Breast epithelium (tissue), 4 donors: Measurements from ENCODE around the gene TPSD1. TPM values are rescaled to one million over a fixed set of nuclear protein-coding genes. Genes with fewer than 3 reads are reported as not detected.
"Not testable (repeated sequence)": the region's sequence is repeated elsewhere in the genome, so short reads cannot be mapped to it uniquely, and the experiment has no call there.

ENCODE experiments used
- DNase-seq, 2 donors: peaks; one replicate each; pipeline ENCODE4 v3.0.0-alpha.2; 2019; ENCODE audit warnings: low spot score in 2 of 2
- H3K27ac ChIP-seq, 2 donors: fragments of 200-600 bp; sonication (generic) in 1 of 2; one replicate each; pipeline ENCODE4 v1.5.1; 2016 to 2019; ENCODE audit warnings: mild to moderate bottlenecking in 1 of 2
- H3K27me3 ChIP-seq, 2 donors: fragments of 200-600 bp; sonication (generic) in 1 of 2; one replicate each; pipeline versions ENCODE4 v1.5.1 to v1.6.0; 2017 to 2019; ENCODE audit warnings: control low read depth in 1 of 2, mild to moderate bottlenecking in 1 of 2
- H3K36me3 ChIP-seq: fragments of 200-600 bp; one replicate; pipeline ENCODE4 v1.5.1; 2019
- H3K4me1 ChIP-seq, 2 donors: fragments of 200-600 bp; sonication (generic); one replicate each; pipeline ENCODE4 v1.5.1; 2016 to 2019; ENCODE audit warnings: control low read depth in 1 of 2
- H3K4me3 ChIP-seq, 3 donors: fragments of 200-600 bp; sonication (generic); 1 replicate in 2 of 3; 2 replicates in 1 of 3; pipeline ENCODE4 v1.5.1; 2016 to 2019; ENCODE audit warnings: mild to moderate bottlenecking in 3 of 3, moderate library complexity in 2 of 3
- H3K9me3 ChIP-seq, 2 donors: fragments of 200-600 bp; sonication (generic) in 1 of 2; one replicate each; pipeline ENCODE4 v1.5.1; 2016 to 2019; ENCODE audit warnings: control low read depth in 1 of 2
- CTCF ChIP-seq, 3 donors: fragments of 450-650 bp; IDR thresholded peaks; one replicate each; pipeline ENCODE4 v1.5.1; 2016 to 2017; ENCODE audit warnings: antibody characterized with exemption in 3 of 3, mild to moderate bottlenecking in 3 of 3, moderate library complexity in 3 of 3
- POLR2A ChIP-seq: fragments of 450-650 bp; IDR thresholded peaks from one replicate; pipeline ENCODE4 v1.6.1; 2016; ENCODE audit warnings: antibody characterized with exemption, mild to moderate bottlenecking, moderate library complexity
- POLR2AphosphoS5 ChIP-seq, 3 donors: sonication (generic); formaldehyde crosslinking; IDR thresholded peaks; one replicate each; pipeline ENCODE4 v1.6.1; 2017; ENCODE audit warnings: antibody characterized with exemption in 3 of 3
- intact Hi-C: fragments of 100-400 bp; cut with DNase I; formaldehyde crosslinking; loops from one replicate; pipeline ENCODE4 v1.15.1; 2023; ENCODE audit warnings: low total_unique reads
- total RNA-seq, 3 donors: library from RNA; depleted of rRNA; stranded (reverse); fragments of >200 nt; gene quantifications; one replicate each; pipeline ENCODE4 v1.1.0, GENCODE V29; 2016

The TPSD1 gene
- total RNA-seq, 3 donors from 2014 or later = 1.6 to 5.9 (median 2.0) TPM

DNA sequence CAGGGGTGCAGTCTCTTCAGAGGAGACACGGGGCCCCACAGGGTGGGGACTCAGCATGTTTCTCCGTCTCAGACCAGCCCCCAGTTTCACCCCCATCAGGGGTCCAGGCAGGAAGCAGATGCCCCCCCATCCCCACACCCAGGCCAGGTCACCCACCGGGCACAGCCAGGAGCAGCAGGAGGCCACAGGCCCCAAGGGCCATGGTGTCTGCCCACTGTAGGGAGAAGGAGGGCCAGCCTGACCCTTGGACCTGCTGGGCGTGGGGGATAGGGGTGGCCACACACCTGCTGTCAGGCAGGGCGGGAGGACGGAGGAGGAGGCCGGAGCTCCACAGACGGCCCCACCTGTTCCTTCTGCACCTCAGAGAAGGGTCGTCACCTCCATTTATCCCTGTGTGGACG lies 30.8 kb upstream of the TPSD1 start, which contains the start of gene TPSG1:
TPSG1 (minus strand) TSS at position 218 of the 401 bp plus-strand sequence; CDS start at position 202, 16 bp downstream.
- TF ChIP-seq POLR2A (no peak), CTCF (IDR thresholded peaks at IDR 0.05) (no peak), POLR2AphosphoS5 (IDR thresholded peaks at IDR 0.05) (no peak)
- H3K9me3 ChIP-seq = no peaks in the 10 kb centered on the region

GRCh38 chr16:1225728-1226311 lies 30.0 kb upstream of the TPSD1 start:
- H3K27ac ChIP-seq, H3K36me3 ChIP-seq, DNase-seq, H3K4me3 ChIP-seq, H3K9me3 ChIP-seq, intact Hi-C loops, H3K4me1 ChIP-seq: not testable (repeated sequence)
- H3K27me3 ChIP-seq = peaks cover 0 to 25% of the 10 kb centered on the region in 2 donors

More for the DNA sequence above, 30.8 kb upstream of the TPSD1 start, which contains the start of gene TPSG1:
- no peak within 1 kb of the TSS for H3K27ac ChIP-seq
- no peaks in the 10 kb centered on the region for H3K36me3 ChIP-seq
- H3K4me1 ChIP-seq = no peaks in the 10 kb centered on the region
- no peak for DNase-seq
- H3K4me3 ChIP-seq = no peak within 1 kb of the TSS
- intact Hi-C loops = no loop called here
- peaks cover 0 to 33% of the 10 kb centered on the region in 2 donors for H3K27me3 ChIP-seq

GRCh38 chr16:1226692-1227091 lies 29.2 kb upstream of the TPSD1 start:
- H3K9me3 ChIP-seq, DNase-seq: not testable (repeated sequence)
- H3K27me3 ChIP-seq = peaks cover 0 to 21% of the 10 kb centered on the region in 2 donors

DNA sequence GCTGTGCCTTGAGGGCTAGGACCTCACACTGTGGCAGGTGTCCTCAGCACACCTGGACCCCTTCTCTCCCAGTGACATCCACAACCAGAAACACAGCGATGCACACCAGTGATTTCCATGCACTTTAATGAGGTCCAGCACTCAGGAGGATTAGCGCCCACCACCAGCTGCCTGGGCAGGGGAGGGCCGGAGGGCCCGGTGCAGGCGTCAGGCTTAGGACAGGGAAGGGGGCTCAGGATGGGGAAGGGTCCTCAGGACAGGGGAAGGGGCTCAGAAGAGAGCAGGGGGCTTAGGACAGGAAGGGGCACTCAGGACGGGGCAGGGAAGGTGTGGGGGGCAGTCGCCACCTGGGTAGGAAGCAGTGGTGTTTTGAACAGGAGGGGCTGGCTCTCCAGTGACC lies 27.6 kb upstream of the TPSD1 start:
- not testable (repeated sequence) for DNase-seq

More at GRCh38 chr16:1226692-1227091, 29.2 kb upstream of the TPSD1 start:
- intact Hi-C loops, H3K36me3 ChIP-seq, H3K4me3 ChIP-seq, H3K27ac ChIP-seq, H3K4me1 ChIP-seq: not testable (repeated sequence)

DNA sequence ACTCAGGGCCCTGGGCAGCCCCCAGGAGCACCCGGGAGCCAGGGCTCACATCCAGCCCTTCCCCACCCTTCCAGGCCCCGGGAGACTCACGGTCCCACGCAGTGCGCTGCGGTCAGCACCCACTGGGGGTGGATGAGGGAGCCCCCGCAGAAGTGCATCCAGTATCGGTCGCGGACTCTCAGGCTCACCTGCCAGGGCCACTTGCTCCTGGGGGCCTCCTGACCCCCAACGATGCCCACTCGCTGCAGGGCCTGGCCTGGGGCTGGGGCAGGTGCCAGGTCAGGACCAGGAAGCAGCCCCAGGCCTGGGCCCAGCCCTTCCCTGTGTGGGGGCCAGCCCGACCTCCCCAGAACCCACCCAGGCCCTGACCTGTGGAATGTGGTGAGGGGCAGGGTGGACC lies 26.4 kb upstream of the TPSD1 start:
- H3K4me1 ChIP-seq, H3K27ac ChIP-seq, H3K4me3 ChIP-seq, H3K27me3 ChIP-seq, H3K36me3 ChIP-seq, H3K9me3 ChIP-seq, intact Hi-C loops, DNase-seq: not testable (repeated sequence)

More for the DNA sequence above, 27.6 kb upstream of the TPSD1 start:
- H3K4me1 ChIP-seq, H3K27me3 ChIP-seq, H3K4me3 ChIP-seq, intact Hi-C loops, H3K36me3 ChIP-seq, H3K9me3 ChIP-seq, H3K27ac ChIP-seq: not testable (repeated sequence)

DNA sequence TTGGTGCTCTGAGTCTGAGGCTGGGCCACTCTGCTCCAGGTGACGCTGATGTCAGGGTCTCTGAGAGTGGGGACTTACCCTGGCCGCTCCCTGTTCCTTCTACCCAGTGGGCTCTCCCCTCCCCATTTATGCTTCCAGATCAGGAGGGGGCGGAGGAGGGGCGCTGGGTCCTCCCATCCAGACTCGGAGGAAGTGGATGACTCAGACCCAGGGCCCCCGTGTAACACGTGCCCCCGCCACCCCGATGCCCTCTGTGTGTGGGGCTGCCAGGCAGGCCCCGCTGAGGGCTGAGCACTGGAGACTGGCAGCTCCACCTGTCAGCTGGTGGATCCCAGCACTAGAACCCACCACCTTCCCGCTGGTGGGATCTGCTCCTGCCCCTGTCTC lies 25.8 kb upstream of the TPSD1 start, which contains the start of gene TPSB2:
TPSB2 (minus strand) TSS at position 101 of the 387 bp plus-strand sequence. CDS start 233 bp downstream, outside the sequence.
- DNase-seq, H3K9me3 ChIP-seq, H3K36me3 ChIP-seq, H3K4me3 ChIP-seq, H3K4me1 ChIP-seq, H3K27me3 ChIP-seq, intact Hi-C loops, H3K27ac ChIP-seq: not testable (repeated sequence)

DNA sequence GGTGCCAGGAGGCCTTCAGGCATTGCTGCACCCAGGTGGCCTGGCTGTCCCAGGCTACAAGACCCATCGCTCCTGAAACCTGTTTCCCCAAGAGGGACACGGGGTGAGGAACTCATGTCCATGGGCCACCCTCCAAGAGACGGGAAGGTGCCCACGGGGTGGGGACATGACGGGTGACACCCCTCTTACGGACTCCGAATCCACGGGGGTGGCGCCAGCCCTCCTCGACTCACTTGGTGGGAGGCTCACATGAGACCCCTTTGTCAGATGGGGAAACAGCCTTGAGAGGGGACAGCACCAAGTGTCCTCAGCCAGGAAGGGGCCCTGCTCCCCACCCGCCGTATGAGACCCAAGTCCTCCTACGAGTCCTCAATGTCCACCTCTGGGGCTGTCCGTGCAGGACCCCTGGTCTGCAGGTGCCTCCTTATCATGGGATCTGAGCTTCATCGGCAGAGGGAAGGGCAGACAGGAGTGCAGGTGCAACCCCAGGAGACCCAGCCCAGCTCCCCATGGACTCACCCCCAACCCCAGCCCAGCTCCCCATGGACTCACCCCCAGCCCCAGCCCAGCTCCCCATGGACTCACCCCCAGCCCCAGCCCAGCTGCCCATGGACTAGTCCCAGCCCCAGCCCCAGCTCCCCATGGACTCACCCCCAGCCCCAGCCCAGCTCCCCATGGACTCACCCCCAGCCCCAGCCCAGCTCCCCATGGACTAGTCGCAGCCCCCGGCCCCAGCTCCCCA lies 25.2 kb upstream of the TPSD1 start:
- DNase-seq, H3K27ac ChIP-seq, H3K4me1 ChIP-seq, H3K9me3 ChIP-seq, intact Hi-C loops, H3K4me3 ChIP-seq, H3K36me3 ChIP-seq, H3K27me3 ChIP-seq: not testable (repeated sequence)

DNA sequence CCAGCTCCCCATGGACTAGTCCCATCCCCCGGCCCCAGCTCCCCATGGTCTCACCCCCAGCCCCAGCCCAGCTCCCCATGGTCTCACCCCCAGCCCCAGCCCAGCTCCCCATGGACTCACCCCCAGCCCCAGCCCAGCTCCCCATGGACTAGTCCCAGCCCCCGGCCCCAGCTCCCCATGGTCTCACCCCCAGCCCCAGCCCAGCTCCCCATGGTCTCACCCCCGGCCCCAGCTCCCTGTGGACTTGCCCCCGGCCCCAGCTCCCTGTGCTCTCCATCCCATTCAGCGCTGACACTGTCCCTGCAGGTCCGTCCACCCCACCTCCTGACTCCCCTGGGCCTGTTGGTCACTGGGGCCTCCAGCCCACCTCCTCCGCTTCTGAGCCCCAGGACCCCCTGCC lies 24.6 kb upstream of the TPSD1 start:
- intact Hi-C loops, H3K36me3 ChIP-seq, DNase-seq: not testable (repeated sequence)

DNA sequence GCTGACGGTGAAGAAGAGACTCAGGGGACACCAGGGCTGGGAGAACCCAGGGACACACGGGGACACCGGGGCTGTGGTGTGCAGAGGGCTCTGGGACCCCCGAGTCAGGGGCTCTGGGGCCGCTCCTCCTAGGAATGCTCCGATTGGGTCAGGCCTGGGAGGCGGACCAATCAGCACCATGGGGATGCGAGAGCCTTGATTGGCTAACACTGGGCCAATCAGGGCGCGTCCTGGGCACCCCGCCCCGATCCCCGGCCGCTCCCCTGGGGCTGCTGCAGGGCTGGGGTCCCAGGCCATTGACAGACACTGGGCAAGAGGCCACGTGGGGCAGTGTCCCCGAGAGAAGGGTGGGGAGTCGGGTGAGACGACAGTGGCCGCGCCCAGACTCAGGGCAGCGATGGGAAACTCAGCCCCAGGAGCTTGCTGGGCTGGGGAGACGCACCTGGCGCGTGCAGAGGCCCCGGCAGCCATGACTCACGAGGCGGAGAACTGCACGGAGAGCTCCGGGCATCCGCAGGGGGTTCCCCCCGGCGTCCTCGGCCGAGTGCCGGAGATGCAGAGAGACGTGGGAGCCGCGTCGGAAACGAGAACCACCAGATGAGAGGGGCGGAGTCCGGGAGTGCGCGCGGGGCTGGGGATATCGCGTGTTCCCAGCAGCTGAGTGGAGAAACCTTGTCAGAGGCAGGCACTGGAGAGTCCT lies 23.7 kb upstream of the TPSD1 start:
- intact Hi-C loops, DNase-seq, H3K4me3 ChIP-seq, H3K9me3 ChIP-seq, H3K27ac ChIP-seq, H3K36me3 ChIP-seq, H3K27me3 ChIP-seq, H3K4me1 ChIP-seq: not testable (repeated sequence)

More for the DNA sequence above, 24.6 kb upstream of the TPSD1 start:
- H3K27ac ChIP-seq, H3K27me3 ChIP-seq, H3K4me3 ChIP-seq, H3K9me3 ChIP-seq, H3K4me1 ChIP-seq: not testable (repeated sequence)

DNA sequence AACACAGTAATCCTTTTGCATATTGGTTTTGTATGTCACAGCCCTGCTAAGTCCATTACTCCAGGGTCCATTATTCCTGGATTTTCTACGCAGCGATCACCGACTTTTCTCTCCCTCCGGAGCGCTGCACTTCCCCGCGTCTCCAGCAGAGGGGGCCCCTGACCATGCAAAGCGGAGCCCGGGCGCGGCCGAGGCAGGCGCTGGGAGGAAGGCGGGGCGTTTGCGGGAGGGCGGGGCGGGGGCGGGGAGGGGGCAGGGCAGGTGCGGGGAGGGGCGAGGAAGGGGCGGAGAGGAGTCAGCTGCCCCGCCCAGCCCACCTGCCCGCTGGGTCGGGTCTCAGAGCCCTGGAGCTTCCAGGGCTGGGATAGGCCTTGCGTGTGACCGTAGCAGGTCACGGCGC lies 19.2 kb upstream of the TPSD1 start:
- H3K9me3 ChIP-seq, DNase-seq, H3K27me3 ChIP-seq, H3K4me1 ChIP-seq, intact Hi-C loops, H3K27ac ChIP-seq, H3K36me3 ChIP-seq, H3K4me3 ChIP-seq: not testable (repeated sequence)
